Left renal cortex interstitium (tissue), 4 donors: ENCODE measurements around the gene MGA. TPM values are rescaled to one million over a fixed set of nuclear protein-coding genes. Genes with fewer than 3 reads are reported as not detected.

ENCODE experiments used
- polyA plus RNA-seq, 4 donors: library from polyadenylated mRNA; unstranded; fragments of 120-200 nt; gene quantifications; one replicate each; pipeline ENCODE4 v1.2.1, GENCODE V29; 2013; ENCODE audit not compliant: insufficient read length in 4 of 4

MGA gene
- polyA plus RNA-seq, 4 donors: 26.1 to 39.5 (median 35.8) TPM

Other genes with a start within 250 kb of the MGA start
- gene RTF1, start 243.3 kb upstream of the MGA start, polyA plus RNA-seq: 10 to 100 TPM; 59.0 to 77.8 (median 62.7) TPM
- under 1 TPM; 0.55 to 0.91 (median 0.78) TPM for gene ITPKA, start 166.5 kb upstream of the MGA start, polyA plus RNA-seq
- 1 to 10 TPM; 1.3 to 3.1 (median 2.3) TPM for gene LTK, start 146.6 kb upstream of the MGA start, polyA plus RNA-seq
- gene RPAP1, start 116.1 kb upstream of the MGA start, polyA plus RNA-seq: 10 to 100 TPM; 22.9 to 40.6 (median 29.2) TPM
- 100 to 1,000 TPM; 142 to 169 (median 163) TPM for gene TYRO3, start 101.2 kb upstream of the MGA start, polyA plus RNA-seq
- 10 to 100 TPM; 10.7 to 23.3 (median 14.8) TPM for gene MAPKBP1, start 114.1 kb downstream of the MGA start, polyA plus RNA-seq
- 10 to 100 TPM in 3 of 4 donors, 1 to 10 TPM in 1; 8.9 to 20.2 (median 13.4) TPM for gene JMJD7, start 167.7 kb downstream of the MGA start, polyA plus RNA-seq
- 10 to 100 TPM in 2 of 4 donors, 1 to 10 TPM in 2; 5.4 to 21.3 (median 12.9) TPM for gene PLA2G4B, start 178.4 kb downstream of the MGA start, polyA plus RNA-seq
- 1 to 10 TPM; 2.2 to 4.9 (median 3.0) TPM for gene SPTBN5, start 233.6 kb downstream of the MGA start, polyA plus RNA-seq